Esophagus muscularis mucosa (tissue), 4 donors: ENCODE measurements around the gene PIP5K1B.

Experiments
- CTCF ChIP-seq, 3 experiments: fragments of 200-600 bp in 2 of 3; fragments of 450-650 bp in 1 of 3; sonication (generic) in 2 of 3; IDR thresholded peaks; one replicate each; pipeline ENCODE4 v1.5.1; 2017 to 2019; ENCODE audit warnings: antibody characterized with exemption in 3 of 3, mild to moderate bottlenecking in 2 of 3, moderate library complexity in 1 of 3
- EP300 ChIP-seq: sonication (generic); formaldehyde crosslinking; IDR thresholded peaks from one replicate; pipeline ENCODE4 v1.6.1; 2017; ENCODE audit warnings: antibody characterized with exemption
- POLR2A ChIP-seq: fragments of 450-650 bp; IDR thresholded peaks from one replicate; pipeline ENCODE4 v1.6.1; 2017; ENCODE audit warnings: antibody characterized with exemption, moderate library complexity, mild to moderate bottlenecking, low read depth
- POLR2AphosphoS5 ChIP-seq, 2 donors: sonication (generic); formaldehyde crosslinking; IDR thresholded peaks; one replicate each; pipeline ENCODE4 v1.6.1; 2017; ENCODE audit warnings: antibody characterized with exemption in 2 of 2

GRCh38 chr9:68741704-68742332, 36.8 kb downstream of the PIP5K1B start:
- TF ChIP-seq POLR2A (no peak), CTCF (IDR thresholded peaks at IDR 0.05) (no peak), POLR2AphosphoS5 (IDR thresholded peaks at IDR 0.05) (no peak), EP300 (no peak)
